Measurements from ENCODE around the gene WASHC3. TPM values are rescaled to one million over a fixed set of nuclear protein-coding genes. Genes with fewer than 3 reads are reported as not detected.

Gene WASHC3
- total RNA-seq, 4 donors from 2014 or later: 82.8 to 96.2 (median 89.2) TPM

GRCh38 chr12:102016472-102016871 is 45.3 kb downstream of the WASHC3 start:
- intact Hi-C loops (cut with DNase I): no loop called here
- H3K27ac ChIP-seq: no peak overlapping the region
- no peaks in the 10 kb centered on the region for H3K4me1 ChIP-seq
- no peak for TF ChIP-seq POLR2A (IDR thresholded peaks at IDR 0.05)
- no peak for TF ChIP-seq CTCF (IDR thresholded peaks at IDR 0.05)
- 82 to 89% methylated on average over 1 of the region's 1 CpG for whole genome bisulfite sequencing, 2 donors
- no peak overlapping the region for H3K4me3 ChIP-seq (replicated peaks in 1 of 3)
- no peaks in the 10 kb centered on the region for H3K27me3 ChIP-seq
- DNase-seq: no peak
- H3K36me3 ChIP-seq: peaks cover 3 to 4% of the 10 kb centered on the region in 2 donors
- no peaks in the 10 kb centered on the region for H3K9me3 ChIP-seq

GRCh38 chr12:102010265-102010994 is 51.4 kb downstream of the WASHC3 start:
- DNase-seq: no peak
- H3K4me1 ChIP-seq: no peaks in the 10 kb centered on the region
- TF ChIP-seq CTCF (IDR thresholded peaks at IDR 0.05) (no peak), POLR2A (IDR thresholded peaks at IDR 0.05) (no peak)
- H3K9me3 ChIP-seq: no peaks in the 10 kb centered on the region
- intact Hi-C loops (cut with DNase I): no loop called here
- 83 to 84% methylated on average over 8 of the region's 8 CpGs for WGBS, 2 donors
- no peaks in the 10 kb centered on the region for H3K27me3 ChIP-seq
- H3K36me3 ChIP-seq: no peaks in the 10 kb centered on the region
- no peak overlapping the region for H3K27ac ChIP-seq
- H3K4me3 ChIP-seq (replicated peaks in 1 of 3): no peak overlapping the region

GRCh38 chr12:102009796-102010195 is 52.0 kb downstream of the WASHC3 start:
- no peaks in the 10 kb centered on the region for H3K36me3 ChIP-seq
- no peaks in the 10 kb centered on the region for H3K27me3 ChIP-seq
- H3K27ac ChIP-seq: no peak overlapping the region
- intact Hi-C loops (cut with DNase I): no loop called here
- H3K9me3 ChIP-seq: no peaks in the 10 kb centered on the region
- no peak overlapping the region for H3K4me3 ChIP-seq (replicated peaks in 1 of 3)
- no peaks in the 10 kb centered on the region for H3K4me1 ChIP-seq
- DNase-seq: no peak
- TF ChIP-seq POLR2A (IDR thresholded peaks at IDR 0.05) (no peak), CTCF (IDR thresholded peaks at IDR 0.05) (no peak)
- WGBS, 2 donors: 92 to 96% methylated on average over 3 of the region's 3 CpGs

- H3K36me3 ChIP-seq: no peaks in the 10 kb centered on the region
- intact Hi-C loops (cut with DNase I): no loop called here
- 77 to 90% methylated on average over 1 of the region's 1 CpG for WGBS, 2 donors
- H3K27ac ChIP-seq: no peak overlapping the region
- no peaks in the 10 kb centered on the region for H3K27me3 ChIP-seq
- no peak overlapping the region for H3K4me3 ChIP-seq (replicated peaks in 1 of 3)
- no peaks in the 10 kb centered on the region for H3K9me3 ChIP-seq
- no peaks in the 10 kb centered on the region for H3K4me1 ChIP-seq
- DNase-seq: no peak
- TF ChIP-seq CTCF (IDR thresholded peaks at IDR 0.05) (no peak), POLR2A (IDR thresholded peaks at IDR 0.05) (no peak)
Observed at GRCh38 chr12:102008615-102009126, 53.1 kb downstream of the WASHC3 start.

GRCh38 chr12:102005256-102005655 is 56.5 kb downstream of the WASHC3 start:
- Histone ChIP-seq H3K36me3 (no peaks in the 10 kb centered on the region), H3K9me3 (no peaks in the 10 kb centered on the region), H3K27ac (no peak overlapping the region), H3K27me3 (no peaks in the 10 kb centered on the region), H3K4me1 (no peaks in the 10 kb centered on the region), H3K4me3 (replicated peaks in 1 of 3) (no peak overlapping the region)
- TF ChIP-seq CTCF (IDR thresholded peaks at IDR 0.05): no peak
- TF ChIP-seq POLR2A (IDR thresholded peaks at IDR 0.05): no peak
- intact Hi-C loops (cut with DNase I): no loop called here
- DNase-seq: no peak
- WGBS, 2 donors: 87 to 96% methylated on average over 5 of the region's 5 CpGs
